GM19043 (cell line): Measurements from ENCODE around the gene TMEM17.

Experiments
- ATAC-seq: cut with Tn5 transposase; IDR thresholded peaks from one replicate; pipeline ENCODE4 v1.9.1; 2021; ENCODE audit warnings: low read depth; ENCODE audit not compliant: unreplicated experiment

Gene TMEM17

GRCh38 chr2:62458206-62458641, 47.8 kb downstream of the TMEM17 start:
- no peak for ATAC-seq

DNA sequence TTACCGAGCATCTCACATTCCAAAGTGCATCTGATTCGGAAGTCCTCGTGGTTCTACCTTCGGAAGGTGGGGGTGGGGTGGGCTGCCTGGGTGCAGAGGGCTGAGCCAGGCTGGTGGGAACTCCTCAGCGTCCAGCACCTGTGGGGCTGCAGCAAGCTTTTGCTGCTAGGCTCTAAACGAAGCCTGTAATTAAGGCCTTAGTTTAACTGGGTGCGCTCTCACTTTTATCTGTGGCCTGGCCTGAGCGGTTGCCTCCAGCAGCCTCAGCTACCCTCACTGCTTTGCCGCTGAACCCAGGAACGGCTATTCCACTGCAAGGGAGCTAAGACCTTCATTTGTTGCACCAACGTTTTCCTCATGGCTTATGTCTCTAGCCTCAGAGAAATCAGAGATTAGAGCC, 48.4 kb downstream of the TMEM17 start:
- no peak for ATAC-seq

- ATAC-seq, result peak; percentile 84
Measured at GRCh38 chr2:62456721-62457539, 49.1 kb downstream of the TMEM17 start.

DNA sequence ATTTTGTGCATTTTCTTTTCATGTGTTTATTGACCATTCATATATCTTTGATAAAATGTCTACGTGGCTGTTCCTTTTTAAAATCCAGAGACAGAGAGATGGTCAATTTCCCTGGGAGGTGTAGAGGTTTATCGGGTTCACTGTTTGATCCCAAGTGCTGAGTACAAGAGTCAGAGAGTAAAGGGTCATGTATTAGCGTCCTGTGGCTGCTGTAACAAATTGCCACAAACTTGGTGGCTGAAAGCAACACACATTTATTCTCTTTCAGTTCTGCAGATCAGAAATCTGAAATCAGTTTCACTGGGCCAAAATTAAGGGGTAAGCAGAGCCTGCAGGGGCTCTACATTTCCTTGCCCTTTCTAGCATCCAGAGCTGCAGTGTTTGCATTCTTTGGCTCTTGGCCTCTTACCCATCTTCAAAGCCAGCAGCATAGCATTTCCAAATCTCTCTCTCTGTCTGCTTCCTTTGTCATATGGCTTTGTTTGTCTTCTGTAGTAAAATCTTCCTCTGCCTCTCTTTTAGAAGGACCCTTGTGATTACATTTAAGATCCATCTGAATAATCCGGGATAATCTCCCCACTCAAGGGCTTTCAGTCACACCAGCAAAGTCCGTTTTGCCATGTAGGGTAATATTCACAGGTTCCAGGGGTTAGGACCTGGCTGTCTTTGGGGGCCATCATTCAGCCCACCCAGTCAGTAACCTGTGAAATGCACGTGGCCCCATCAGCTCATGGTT, 49.9 kb downstream of the TMEM17 start:
- ATAC-seq, result no peak

DNA sequence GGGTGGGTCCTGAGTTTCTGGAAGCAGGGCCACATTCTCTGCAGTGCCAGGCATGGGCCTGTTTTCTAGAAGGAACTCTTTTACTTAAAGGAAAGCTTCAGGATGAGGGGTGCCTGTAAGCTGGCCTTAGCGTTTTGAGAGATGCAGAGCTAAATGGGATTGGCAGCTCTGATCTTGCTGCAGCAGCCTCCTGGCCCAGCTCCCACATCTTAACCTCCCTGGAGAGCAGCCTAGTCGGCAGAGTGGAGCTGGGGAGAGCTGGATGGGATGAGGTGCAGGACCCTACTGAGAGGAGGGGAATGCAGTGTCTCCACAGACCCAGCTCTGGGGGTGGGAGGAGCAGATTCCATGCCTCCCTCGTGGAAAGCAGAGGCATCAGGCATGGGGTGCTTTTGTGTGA, 52.0 kb downstream of the TMEM17 start:
- no peak for ATAC-seq

- no peak for ATAC-seq
Measured at GRCh38 chr2:62452701-62453454, 53.1 kb downstream of the TMEM17 start.

GRCh38 chr2:62450716-62451191, 55.2 kb downstream of the TMEM17 start:
- ATAC-seq, result no peak
